Panc1 (cell line): ENCODE measurements around the gene PSMB7. TPM values are rescaled to one million over a fixed set of nuclear protein-coding genes. Genes with fewer than 3 reads are reported as not detected.
A peak's percentile ranks its signal among the peaks of the same experiment; 100 is the strongest.

ENCODE experiments used
- ATAC-seq: fragments of 200-7000 bp; cut with Tn5 transposase; 2 replicates; pipeline ENCODE4 v1.9.1; 2020; ENCODE audit warnings: mild to moderate bottlenecking, moderate library complexity
- BruUV-seq: library from RNA; stranded (reverse); fragments of 400-500 nt; replicated peaks from 2 replicates; lab custom pipeline; 2021; lab: Mats Ljungman, UMichigan
- CTCF ChIA-PET: fragments of 300-600 bp; sonication (Branson Sonifier 250); formaldehyde crosslinking; loops from one replicate; lab custom pipeline; 2022; ENCODE audit warnings: antibody characterized with exemption; lab: Charles Lee
- POLR2A ChIA-PET: fragments of 300-600 bp; sonication (Branson Sonifier 250); formaldehyde crosslinking; loops from one replicate; lab custom pipeline; 2022; ENCODE audit warnings: antibody characterized with exemption; lab: Charles Lee
- DNase-seq: peaks from one replicate; pipeline ENCODE4 v3.0.0-alpha.2; 2010; ENCODE audit warnings: low read depth, low spot score
- H3K27ac ChIP-seq: 2 replicates; pipeline ENCODE4 v1.5.1; 2011; ENCODE audit warnings: mild to moderate bottlenecking, low read length, inconsistent platforms
- H3K27me3 ChIP-seq: fragments of 200-500 bp; sonication (Bioruptor generic); 2 replicates; pipeline ENCODE4 v1.6.0; 2014; ENCODE audit warnings: low read length, inconsistent platforms; ENCODE audit not compliant: control insufficient read depth, insufficient read depth
- H3K36me3 ChIP-seq: fragments of 200-500 bp; sonication (Bioruptor generic); 2 replicates; pipeline ENCODE4 v1.5.1; 2014; ENCODE audit warnings: inconsistent platforms, mild to moderate bottlenecking, low read length, moderate library complexity; ENCODE audit not compliant: control insufficient read depth, insufficient read depth
- H3K4me1 ChIP-seq: 2 replicates; pipeline ENCODE4 v1.5.1; 2011; ENCODE audit warnings: inconsistent platforms, mild to moderate bottlenecking, low read length, moderate library complexity; ENCODE audit not compliant: control insufficient read depth, insufficient read depth
- H3K4me3 ChIP-seq, 2 experiments: 2 replicates each; pipeline ENCODE4 v1.5.1; 2011 to 2012; ENCODE audit warnings: low read depth in 2 of 2, low read length in 2 of 2, mild to moderate bottlenecking in 2 of 2, inconsistent platforms in 1 of 2, moderate library complexity in 1 of 2
- H3K9me3 ChIP-seq: fragments of 200-500 bp; sonication (Bioruptor generic); 2 replicates; pipeline ENCODE4 v1.5.1; 2014; ENCODE audit warnings: low read depth, mild to moderate bottlenecking, inconsistent platforms, low read length, moderate library complexity; ENCODE audit not compliant: control insufficient read depth, insufficient read depth
- POLR2AphosphoS5 ChIP-seq: IDR thresholded peaks from 2 replicates; pipeline ENCODE4 v1.6.1; 2012; ENCODE audit warnings: mild to moderate bottlenecking, low read depth, low read length, moderate library complexity
- SIN3A ChIP-seq: IDR thresholded peaks from 2 replicates; pipeline ENCODE4 v1.6.1; 2012; ENCODE audit warnings: low read depth, mild to moderate bottlenecking, low read length, moderate library complexity, borderline replicate concordance; ENCODE audit not compliant: insufficient read depth
- TCF7L2 ChIP-seq: IDR thresholded peaks from 2 replicates; pipeline ENCODE4 v1.6.1; 2011; ENCODE audit warnings: mild to moderate bottlenecking, low read depth, low read length, inconsistent platforms
- in situ Hi-C: cut with HindIII; loops from 2 replicates; pipeline ENCODE4 v1.10.0; 2016; ENCODE audit warnings: low sequenced_read_pairs, low pct_unique_long_range_greater_than_20kb
- intact Hi-C: fragments of 100-400 bp; cut with micrococcal nuclease; formaldehyde crosslinking; loops from one replicate; pipeline ENCODE4 v1.10.0; 2022; ENCODE audit not compliant: unreplicated experiment
- total RNA-seq: library from RNA; stranded (reverse); gene quantifications from one replicate; pipeline ENCODE4 v1.2.1, GENCODE V29; 2021; ENCODE audit not compliant: unreplicated experiment
- TF ChIP-seq, protein P1 (sequence below): fragments of 450-650 bp; IDR thresholded peaks from 2 replicates; pipeline ENCODE4 v1.5.1; 2017; ENCODE audit warnings: mild to moderate bottlenecking
- TF ChIP-seq, protein P2 (sequence below), 2 experiments: IDR thresholded peaks; 2 replicates each; pipeline ENCODE4 v1.6.1; 2011 to 2012; ENCODE audit warnings: low read depth in 2 of 2, control low read depth in 1 of 2, low read length in 1 of 2, mild to moderate bottlenecking in 1 of 2, moderate library complexity in 1 of 2; ENCODE audit not compliant: insufficient read depth in 1 of 2

PSMB7 gene
- total RNA-seq, 1 experiment from 2014 or later, result 167 TPM

GRCh38 chr9:124355941-124356744 is 59.1 kb downstream of the PSMB7 start:
- no peaks in the 10 kb centered on the region for H3K27me3 ChIP-seq
- in situ Hi-C loops, result no loop called here
- TF ChIP-seq SIN3A (no peak), POLR2AphosphoS5 (0 out of 2 replicates have a peak, but pooled peaks have one; percentile 38)
- POLR2A ChIA-PET, result no interaction called here
- H3K27ac ChIP-seq, result peak overlapping the region; percentile 54
- intact Hi-C loops, result no loop called here
- DNase-seq (no peak), ATAC-seq (no peak)
- H3K4me3 ChIP-seq, result no peak overlapping the region
- H3K9me3 ChIP-seq, result no peaks in the 10 kb centered on the region
- peaks cover 2% of the 10 kb centered on the region; the same call in 1 of the 2 replicates for H3K36me3 ChIP-seq
- BruUV-seq, result no TSS peak
- CTCF ChIA-PET, result no interaction called here
- peaks cover 47% of the 10 kb centered on the region for H3K4me1 ChIP-seq

GRCh38 chr9:124355039-124355940 is 60.0 kb downstream of the PSMB7 start:
- peak; percentile 19; the same call in 1 of the 2 replicates for ATAC-seq
- CTCF ChIA-PET, result no interaction called here
- peaks cover 47% of the 10 kb centered on the region for H3K4me1 ChIP-seq

More at GRCh38 chr9:124355039-124355940, 60.0 kb downstream of the PSMB7 start:
- Histone ChIP-seq H3K9me3 (no peaks in the 10 kb centered on the region), H3K36me3 (peaks cover 2% of the 10 kb centered on the region; the same call in 1 of the 2 replicates), H3K4me3 (no peak overlapping the region), H3K27me3 (no peaks in the 10 kb centered on the region), H3K27ac (0 out of 2 replicates have a peak overlapping the region, but pooled peaks have one; percentile 23)
- no peak for TF ChIP-seq SIN3A
- no peak for TF ChIP-seq POLR2AphosphoS5
- no peak for TF ChIP-seq TCF7L2
- TF ChIP-seq, protein P1, sequence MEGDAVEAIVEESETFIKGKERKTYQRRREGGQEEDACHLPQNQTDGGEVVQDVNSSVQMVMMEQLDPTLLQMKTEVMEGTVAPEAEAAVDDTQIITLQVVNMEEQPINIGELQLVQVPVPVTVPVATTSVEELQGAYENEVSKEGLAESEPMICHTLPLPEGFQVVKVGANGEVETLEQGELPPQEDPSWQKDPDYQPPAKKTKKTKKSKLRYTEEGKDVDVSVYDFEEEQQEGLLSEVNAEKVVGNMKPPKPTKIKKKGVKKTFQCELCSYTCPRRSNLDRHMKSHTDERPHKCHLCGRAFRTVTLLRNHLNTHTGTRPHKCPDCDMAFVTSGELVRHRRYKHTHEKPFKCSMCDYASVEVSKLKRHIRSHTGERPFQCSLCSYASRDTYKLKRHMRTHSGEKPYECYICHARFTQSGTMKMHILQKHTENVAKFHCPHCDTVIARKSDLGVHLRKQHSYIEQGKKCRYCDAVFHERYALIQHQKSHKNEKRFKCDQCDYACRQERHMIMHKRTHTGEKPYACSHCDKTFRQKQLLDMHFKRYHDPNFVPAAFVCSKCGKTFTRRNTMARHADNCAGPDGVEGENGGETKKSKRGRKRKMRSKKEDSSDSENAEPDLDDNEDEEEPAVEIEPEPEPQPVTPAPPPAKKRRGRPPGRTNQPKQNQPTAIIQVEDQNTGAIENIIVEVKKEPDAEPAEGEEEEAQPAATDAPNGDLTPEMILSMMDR, result no peak
- TF ChIP-seq, protein P2, sequence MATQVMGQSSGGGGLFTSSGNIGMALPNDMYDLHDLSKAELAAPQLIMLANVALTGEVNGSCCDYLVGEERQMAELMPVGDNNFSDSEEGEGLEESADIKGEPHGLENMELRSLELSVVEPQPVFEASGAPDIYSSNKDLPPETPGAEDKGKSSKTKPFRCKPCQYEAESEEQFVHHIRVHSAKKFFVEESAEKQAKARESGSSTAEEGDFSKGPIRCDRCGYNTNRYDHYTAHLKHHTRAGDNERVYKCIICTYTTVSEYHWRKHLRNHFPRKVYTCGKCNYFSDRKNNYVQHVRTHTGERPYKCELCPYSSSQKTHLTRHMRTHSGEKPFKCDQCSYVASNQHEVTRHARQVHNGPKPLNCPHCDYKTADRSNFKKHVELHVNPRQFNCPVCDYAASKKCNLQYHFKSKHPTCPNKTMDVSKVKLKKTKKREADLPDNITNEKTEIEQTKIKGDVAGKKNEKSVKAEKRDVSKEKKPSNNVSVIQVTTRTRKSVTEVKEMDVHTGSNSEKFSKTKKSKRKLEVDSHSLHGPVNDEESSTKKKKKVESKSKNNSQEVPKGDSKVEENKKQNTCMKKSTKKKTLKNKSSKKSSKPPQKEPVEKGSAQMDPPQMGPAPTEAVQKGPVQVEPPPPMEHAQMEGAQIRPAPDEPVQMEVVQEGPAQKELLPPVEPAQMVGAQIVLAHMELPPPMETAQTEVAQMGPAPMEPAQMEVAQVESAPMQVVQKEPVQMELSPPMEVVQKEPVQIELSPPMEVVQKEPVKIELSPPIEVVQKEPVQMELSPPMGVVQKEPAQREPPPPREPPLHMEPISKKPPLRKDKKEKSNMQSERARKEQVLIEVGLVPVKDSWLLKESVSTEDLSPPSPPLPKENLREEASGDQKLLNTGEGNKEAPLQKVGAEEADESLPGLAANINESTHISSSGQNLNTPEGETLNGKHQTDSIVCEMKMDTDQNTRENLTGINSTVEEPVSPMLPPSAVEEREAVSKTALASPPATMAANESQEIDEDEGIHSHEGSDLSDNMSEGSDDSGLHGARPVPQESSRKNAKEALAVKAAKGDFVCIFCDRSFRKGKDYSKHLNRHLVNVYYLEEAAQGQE (IDR thresholded peaks at IDR 0.05; ENCODE audit: insufficient read depth in 1 of 2, low read depth in 2 of 2, low read length in 1 of 2), result no peak
- no peak for DNase-seq
- POLR2A ChIA-PET, result no interaction called here
- intact Hi-C loops (no loop called here), in situ Hi-C loops (no loop called here)
- no TSS peak for BruUV-seq
